Measurements from ENCODE around the gene TBCD. TPM values are rescaled to one million over a fixed set of nuclear protein-coding genes. Genes with fewer than 3 reads are reported as not detected.

The TBCD gene
- total RNA-seq, 1 experiment from 2014 or later, result 181 TPM

DNA sequence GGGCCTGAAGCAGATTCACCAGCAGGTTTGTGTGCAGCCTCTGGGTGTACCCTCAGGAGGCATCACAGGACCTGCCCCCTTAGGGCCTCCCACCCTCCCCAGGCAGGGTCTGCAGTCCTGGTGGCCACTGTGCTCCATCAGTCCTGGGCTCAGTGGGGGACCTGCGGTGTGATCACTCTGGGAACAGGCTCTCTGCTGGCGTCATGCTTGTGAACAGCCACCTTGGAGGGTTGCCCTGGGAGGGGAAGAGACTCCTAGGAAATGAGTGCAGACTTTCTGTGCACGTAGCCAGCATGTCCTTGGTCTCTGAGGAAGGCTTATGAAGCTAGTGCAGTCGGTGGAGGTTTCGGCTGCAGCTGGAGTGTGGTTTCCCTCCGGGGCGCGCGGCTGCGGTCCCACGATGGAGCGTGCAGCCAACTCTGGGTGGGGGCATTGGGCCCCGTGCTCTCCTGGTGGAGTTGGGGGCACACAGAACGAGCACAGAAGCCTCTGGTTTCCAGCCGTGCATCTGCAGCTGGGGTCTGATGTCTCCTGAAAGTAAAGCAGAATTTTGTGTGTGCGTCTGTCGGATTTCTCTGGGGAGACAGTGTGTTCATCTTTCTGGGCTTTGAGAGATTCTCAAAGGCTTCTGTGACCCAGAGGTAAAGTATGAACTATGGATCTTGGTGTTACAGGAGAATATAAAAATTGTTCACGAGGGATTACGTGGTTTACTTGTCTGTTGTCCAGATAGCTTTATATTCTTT lies 156.1 kb downstream of the TBCD start:
- Histone ChIP-seq H3K4me3 (no peak overlapping the region), H3K27me3 (no peaks in the 10 kb centered on the region)
- DNase-seq, result no peak

DNA sequence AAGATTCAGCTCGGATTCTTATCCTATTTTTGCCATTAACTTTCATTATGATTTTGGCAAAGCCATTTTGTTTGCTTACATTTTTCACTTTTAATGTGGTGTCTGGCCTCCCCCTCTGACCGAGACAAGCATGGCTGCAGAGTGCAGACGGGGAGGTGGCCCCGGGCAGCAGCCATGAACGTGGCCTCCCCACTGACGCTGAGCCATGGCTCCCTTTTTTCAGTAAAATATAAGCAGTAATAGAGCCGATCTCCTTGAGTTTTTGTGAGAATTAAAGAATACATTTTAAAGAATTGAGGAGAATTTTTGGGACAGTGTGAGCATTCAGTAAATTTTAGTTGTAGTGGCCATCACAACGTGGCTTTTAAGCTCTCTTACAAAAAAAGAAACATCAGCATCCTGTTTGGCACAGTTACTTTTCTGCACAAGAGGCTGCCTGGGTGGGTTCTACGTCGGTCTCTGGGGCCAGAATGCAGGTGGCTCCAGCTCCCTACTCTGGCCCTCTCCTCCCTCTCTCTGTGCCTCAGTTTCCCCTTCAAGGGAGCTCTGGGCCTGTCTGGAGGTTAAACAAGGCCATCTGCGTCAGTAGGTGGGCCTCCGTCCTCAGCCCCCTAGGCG lies 156.8 kb downstream of the TBCD start:
- no peaks in the 10 kb centered on the region for H3K9me3 ChIP-seq (replicated peaks)
- no peaks in the 10 kb centered on the region for H3K27me3 ChIP-seq
- no peak overlapping the region for H3K27ac ChIP-seq
- peaks cover 73% of the 10 kb centered on the region for H3K36me3 ChIP-seq
- no peaks in the 10 kb centered on the region for H3K4me1 ChIP-seq
- no peak for DNase-seq
- H3K4me3 ChIP-seq, result no peak overlapping the region

More for the DNA sequence above, 156.1 kb downstream of the TBCD start:
- H3K4me1 ChIP-seq, result peaks cover under 1% of the 10 kb centered on the region; the same call in 1 of the 2 replicates
- no peaks in the 10 kb centered on the region for H3K9me3 ChIP-seq (replicated peaks)
- peaks cover 72% of the 10 kb centered on the region for H3K36me3 ChIP-seq
- no peak overlapping the region for H3K27ac ChIP-seq

DNA sequence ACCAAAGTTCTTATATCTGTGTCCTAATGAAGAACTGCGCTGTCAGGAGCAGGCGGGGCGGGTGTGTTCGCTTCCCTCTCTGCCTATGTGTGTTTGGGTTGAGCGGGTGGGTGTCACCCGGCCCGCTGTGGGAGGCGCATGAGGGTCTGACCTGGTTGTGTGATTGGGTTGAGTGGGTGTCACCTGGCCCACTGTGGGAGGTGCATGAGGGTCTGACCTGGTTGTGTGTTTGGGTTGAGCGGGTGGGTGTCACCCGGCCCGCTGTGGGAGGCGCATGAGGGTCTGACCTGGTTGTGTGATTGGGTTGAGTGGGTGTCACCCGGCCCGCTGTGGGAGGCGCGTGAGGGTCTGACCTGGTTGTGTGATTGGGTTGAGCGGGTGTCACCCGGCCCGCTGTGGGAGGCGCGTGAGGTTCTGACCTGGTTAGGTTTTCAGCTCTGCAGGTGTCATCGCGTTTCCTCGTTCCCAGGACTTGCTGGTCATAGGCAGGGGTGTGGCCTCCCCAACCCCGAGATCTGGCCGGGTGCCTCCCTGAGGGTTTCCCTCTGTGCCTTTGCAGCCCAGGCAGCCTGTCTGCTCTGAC lies 157.5 kb downstream of the TBCD start:
- Histone ChIP-seq H3K4me1 (no peaks in the 10 kb centered on the region), H3K27ac (no peak overlapping the region), H3K9me3 (replicated peaks) (no peaks in the 10 kb centered on the region), H3K4me3 (no peak overlapping the region), H3K36me3 (peaks cover 76% of the 10 kb centered on the region), H3K27me3 (no peaks in the 10 kb centered on the region)
- no peak for DNase-seq

DNA sequence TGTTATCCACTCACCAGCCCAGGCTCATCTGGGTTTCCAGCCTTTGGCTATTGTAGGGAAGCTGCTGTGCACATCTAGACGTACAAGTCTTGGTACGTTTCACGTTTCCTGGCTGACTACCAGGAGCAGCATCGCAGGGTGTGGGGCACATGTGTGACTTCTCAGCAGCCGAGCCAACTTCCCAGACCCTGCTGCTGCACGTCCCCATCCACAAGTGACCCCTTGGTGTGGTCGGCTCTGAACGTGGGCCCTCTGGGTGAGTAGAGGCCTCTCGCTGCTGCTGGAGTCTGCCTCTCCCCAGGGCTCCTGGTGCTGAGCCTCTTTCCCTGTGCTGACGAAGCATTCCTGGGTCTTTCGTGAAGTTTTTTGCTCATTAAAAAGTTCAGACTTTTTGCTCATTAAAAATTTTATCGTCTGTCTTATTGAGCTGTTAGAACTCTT lies 158.2 kb downstream of the TBCD start:
- Histone ChIP-seq H3K27ac (no peak overlapping the region), H3K9me3 (replicated peaks) (no peaks in the 10 kb centered on the region), H3K36me3 (peaks cover 76% of the 10 kb centered on the region), H3K27me3 (no peaks in the 10 kb centered on the region), H3K4me3 (no peak overlapping the region), H3K4me1 (no peaks in the 10 kb centered on the region)
- DNase-seq, result no peak

DNA sequence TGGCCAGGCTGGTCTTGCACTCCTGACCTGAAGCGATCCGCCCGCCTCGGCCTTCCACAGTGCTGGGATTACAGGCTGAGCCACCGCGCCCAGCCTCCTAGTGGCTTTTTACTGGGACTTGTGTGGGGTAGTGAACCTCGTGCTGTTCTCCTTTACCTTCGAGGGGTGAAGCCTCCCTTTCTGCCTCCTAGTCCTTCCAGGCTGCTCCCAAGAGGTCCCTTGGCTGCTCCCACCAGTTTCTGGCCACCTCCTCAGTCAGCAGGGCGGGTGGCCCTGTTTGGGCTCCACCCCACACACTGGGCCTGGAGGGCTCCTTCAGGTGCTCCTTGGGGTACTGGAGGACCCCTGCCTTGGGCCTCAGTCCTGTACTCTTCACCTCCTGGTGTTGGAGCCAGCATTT lies 158.9 kb downstream of the TBCD start:
- no peak for DNase-seq
- Histone ChIP-seq H3K27me3 (no peaks in the 10 kb centered on the region), H3K27ac (no peak overlapping the region), H3K9me3 (replicated peaks) (no peaks in the 10 kb centered on the region), H3K4me3 (no peak overlapping the region), H3K36me3 (peaks cover 81% of the 10 kb centered on the region), H3K4me1 (no peaks in the 10 kb centered on the region)

DNA sequence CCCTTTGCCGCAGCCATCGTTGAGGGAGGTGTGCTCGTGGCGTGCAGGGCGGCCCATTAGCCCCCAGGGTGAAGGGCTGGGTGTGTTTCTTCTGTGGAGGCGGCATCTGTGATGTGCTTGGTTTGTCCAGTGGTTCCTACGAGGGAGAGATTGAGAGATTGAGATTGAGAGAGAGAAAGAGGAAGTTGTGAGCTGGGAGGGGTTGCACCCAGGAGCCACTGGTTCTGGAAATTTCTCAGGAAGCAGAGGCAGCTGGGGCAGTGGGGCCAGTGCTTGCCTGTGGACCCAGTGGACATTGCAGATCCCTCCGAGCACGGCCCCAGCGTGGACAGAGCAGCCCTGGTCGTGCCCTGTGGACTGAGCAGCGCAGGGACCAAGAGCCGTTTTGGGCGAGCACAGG lies 160.0 kb downstream of the TBCD start:
- no peaks in the 10 kb centered on the region for H3K9me3 ChIP-seq (replicated peaks)
- H3K27ac ChIP-seq, result no peak overlapping the region
- H3K4me1 ChIP-seq, result no peaks in the 10 kb centered on the region
- no peak for DNase-seq
- no peak overlapping the region for H3K4me3 ChIP-seq
- H3K36me3 ChIP-seq, result peaks cover 72% of the 10 kb centered on the region
- H3K27me3 ChIP-seq, result no peaks in the 10 kb centered on the region

DNA sequence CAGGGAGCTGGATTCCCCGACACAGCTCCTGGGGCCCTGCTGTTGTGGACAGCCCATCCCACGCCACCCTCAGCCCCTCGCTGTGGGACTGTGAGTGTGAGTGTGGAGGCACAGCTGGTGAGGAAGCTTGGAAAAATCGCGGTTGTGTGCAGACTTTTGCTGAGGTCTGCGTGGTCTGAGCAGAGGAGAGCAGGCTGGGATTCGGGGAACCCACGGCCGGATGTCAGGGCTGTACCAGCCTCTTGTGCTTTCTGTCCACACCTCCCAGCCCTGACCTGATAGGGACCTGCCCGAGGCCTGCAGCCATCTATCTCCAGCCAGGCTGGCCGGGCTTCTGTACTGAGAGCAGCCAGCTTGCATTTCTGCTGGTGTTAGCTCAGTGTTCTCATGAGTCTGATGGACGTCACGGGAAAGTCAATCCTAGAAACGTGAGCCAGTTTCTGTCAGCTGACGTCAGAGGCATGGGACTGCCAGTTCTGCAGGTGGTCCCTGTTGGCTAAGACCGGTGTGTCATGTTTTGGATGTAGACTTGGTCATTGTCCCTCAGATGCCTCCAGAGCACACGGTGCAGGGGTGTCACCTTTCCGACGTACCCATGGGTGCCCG lies 160.7 kb downstream of the TBCD start:
- Histone ChIP-seq H3K9me3 (replicated peaks) (no peaks in the 10 kb centered on the region), H3K27me3 (no peaks in the 10 kb centered on the region), H3K27ac (no peak overlapping the region), H3K4me1 (no peaks in the 10 kb centered on the region), H3K4me3 (no peak overlapping the region), H3K36me3 (peaks cover 70% of the 10 kb centered on the region)
- no peak for DNase-seq

DNA sequence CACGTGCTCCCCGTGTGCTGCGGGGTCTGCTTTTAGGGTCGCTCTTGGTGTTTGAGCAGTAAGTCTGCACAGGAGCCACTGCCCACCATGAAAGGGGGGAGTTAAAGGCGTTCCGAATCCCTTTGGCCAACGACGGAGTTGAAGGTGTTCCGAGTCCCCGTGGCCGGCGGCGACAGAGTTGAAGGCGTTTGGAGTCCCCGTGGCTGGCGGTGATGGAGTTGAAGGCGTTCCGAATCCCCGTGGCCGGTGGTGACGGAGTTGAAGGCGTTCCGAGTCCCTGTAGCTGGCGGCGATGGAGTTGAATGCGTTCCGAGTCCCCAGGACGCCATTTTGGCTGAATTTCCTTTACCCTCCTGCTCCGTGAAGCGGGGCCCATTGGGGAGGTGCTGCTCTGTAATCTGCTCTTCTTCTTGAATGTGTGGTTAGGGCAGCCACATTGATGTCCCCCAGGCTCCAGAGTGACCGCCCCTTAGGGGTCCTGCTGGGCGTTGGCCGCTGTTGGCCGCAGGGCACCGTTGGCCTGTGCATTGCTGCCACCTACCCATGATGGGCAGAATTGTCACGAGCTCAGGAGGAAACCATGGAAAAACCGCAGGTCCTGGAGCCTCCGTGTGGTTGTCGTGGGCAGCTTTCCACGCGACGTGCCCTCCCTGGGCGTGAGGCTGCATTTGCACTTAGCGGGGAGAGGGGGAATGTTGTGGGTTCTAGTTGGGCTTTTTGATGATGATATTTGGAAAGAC lies 161.6 kb downstream of the TBCD start:
- Histone ChIP-seq H3K27ac (no peak overlapping the region; the same call in 1 of the 2 replicates), H3K4me3 (no peak overlapping the region), H3K4me1 (no peaks in the 10 kb centered on the region), H3K9me3 (replicated peaks) (no peaks in the 10 kb centered on the region), H3K27me3 (no peaks in the 10 kb centered on the region), H3K36me3 (peaks cover 66% of the 10 kb centered on the region)
- DNase-seq, result peak; percentile 53 to 68

DNA sequence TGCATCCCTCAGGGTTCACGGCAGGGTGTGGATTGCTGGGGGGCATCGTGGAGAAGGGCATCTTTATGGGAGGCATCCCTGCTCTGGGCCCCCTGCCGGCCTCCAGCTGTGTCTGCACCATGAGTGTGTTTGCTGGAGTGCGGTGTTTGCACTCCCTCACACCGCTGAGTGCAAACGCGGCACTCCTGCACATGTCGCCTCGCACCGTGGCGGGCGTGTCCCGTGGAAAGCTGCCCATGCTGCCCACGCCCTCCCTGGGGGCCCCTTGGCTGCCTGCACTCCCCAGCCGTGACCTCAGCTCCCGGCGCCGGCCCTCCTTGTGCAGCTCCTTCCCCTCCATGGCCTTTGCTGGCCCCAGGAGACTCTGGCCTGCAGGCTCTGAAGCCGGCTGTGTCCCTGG lies 162.5 kb downstream of the TBCD start:
- H3K4me1 ChIP-seq, result no peaks in the 10 kb centered on the region
- no peak overlapping the region for H3K4me3 ChIP-seq
- peaks cover 61% of the 10 kb centered on the region for H3K36me3 ChIP-seq
- H3K9me3 ChIP-seq (replicated peaks), result no peaks in the 10 kb centered on the region
- DNase-seq, result no peak
- H3K27me3 ChIP-seq, result no peaks in the 10 kb centered on the region
- H3K27ac ChIP-seq, result no peak overlapping the region

DNA sequence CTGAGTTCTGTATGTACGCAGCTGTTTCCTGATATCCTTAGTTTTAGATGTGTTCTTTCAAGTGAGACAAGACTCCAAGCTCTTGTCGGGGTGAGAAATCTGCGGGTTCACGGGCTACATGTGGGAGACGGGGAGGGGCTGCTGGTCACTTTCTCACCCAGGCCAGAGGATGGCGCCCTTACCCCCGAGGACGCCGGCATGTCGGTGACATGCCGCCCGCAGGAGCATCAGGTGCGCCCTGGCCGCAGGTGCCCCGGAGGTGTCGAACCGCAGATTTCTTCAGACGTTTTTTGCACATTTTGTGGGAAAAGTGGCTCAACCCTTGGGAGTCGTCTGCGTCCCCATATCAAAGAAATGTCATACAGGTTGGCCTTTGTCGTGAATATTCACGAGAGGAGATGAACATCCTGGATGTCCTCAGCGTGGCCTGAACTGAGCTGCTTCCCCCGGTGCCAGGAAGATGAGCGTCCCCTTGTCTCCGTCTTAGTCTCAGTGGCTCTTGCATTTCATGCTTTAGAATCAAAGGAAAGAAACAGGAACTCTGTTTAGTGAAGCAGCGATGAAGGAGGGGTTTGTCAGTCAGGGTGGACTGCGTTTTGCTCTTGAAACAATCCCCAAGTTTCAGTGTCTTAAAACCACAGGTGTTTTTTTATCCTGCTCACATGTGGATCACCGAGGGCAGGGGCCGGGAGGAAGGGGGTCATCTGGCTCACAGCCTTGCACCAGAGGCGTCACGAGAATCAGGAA lies 163.3 kb downstream of the TBCD start:
- Histone ChIP-seq H3K4me3 (no peak overlapping the region), H3K27ac (no peak overlapping the region), H3K9me3 (replicated peaks) (no peaks in the 10 kb centered on the region), H3K36me3 (peaks cover 59% of the 10 kb centered on the region), H3K4me1 (no peaks in the 10 kb centered on the region), H3K27me3 (no peaks in the 10 kb centered on the region)
- no peak for DNase-seq

DNA sequence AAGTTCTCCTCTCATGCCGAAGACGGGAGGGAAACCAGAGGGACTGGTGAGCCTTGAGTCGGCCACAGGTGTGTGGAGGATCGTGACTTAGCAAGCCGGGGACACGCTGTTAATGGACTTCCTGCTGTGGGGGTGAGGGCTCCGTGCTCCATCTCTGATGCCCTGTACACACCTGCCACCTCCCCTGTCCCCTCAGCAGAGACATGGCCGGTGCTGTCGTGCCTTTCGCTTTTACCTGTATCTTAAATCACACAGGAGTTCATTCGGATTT lies 163.8 kb downstream of the TBCD start:
- Histone ChIP-seq H3K36me3 (peaks cover 57% of the 10 kb centered on the region), H3K4me3 (no peak overlapping the region), H3K4me1 (no peaks in the 10 kb centered on the region), H3K27me3 (no peaks in the 10 kb centered on the region), H3K27ac (no peak overlapping the region), H3K9me3 (replicated peaks) (no peaks in the 10 kb centered on the region)
- DNase-seq, result no peak

DNA sequence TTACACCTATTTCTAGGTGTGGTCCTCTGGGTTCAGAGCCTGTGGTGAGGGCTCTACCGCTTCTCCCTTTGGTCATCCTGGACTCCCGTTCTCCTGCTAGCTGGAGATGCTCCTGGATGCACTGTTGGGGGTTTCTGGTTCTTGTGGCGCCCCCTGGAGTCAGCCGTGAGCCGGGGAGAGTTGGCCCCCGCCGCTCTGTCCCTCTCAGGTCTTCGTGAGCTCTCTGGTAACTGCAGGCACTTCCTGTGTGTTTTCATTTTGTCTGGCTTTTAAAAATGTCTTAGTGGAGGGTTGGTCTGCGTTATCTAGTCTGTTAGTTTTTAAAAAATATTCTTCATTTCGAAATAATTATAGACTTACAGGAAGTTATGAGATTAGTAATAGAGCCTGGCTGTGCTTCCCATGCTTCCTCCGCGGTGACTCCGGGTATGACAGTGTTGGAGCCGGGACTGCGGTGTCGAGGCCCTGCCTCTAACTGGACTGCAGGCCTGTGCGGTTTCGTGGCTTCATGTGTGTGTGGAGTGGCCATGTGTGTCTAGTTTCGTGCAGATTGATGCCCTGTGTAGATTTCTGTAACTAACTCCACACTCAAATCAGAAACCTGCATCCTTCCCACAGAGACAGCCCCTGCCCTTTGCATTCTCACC lies 166.0 kb downstream of the TBCD start:
- no peak overlapping the region for H3K27ac ChIP-seq
- no peak overlapping the region for H3K4me3 ChIP-seq
- H3K36me3 ChIP-seq, result peaks cover 54% of the 10 kb centered on the region
- DNase-seq, result peak; percentile 71 to 80
- H3K27me3 ChIP-seq, result no peaks in the 10 kb centered on the region
- H3K9me3 ChIP-seq (replicated peaks), result no peaks in the 10 kb centered on the region
- H3K4me1 ChIP-seq, result no peaks in the 10 kb centered on the region

DNA sequence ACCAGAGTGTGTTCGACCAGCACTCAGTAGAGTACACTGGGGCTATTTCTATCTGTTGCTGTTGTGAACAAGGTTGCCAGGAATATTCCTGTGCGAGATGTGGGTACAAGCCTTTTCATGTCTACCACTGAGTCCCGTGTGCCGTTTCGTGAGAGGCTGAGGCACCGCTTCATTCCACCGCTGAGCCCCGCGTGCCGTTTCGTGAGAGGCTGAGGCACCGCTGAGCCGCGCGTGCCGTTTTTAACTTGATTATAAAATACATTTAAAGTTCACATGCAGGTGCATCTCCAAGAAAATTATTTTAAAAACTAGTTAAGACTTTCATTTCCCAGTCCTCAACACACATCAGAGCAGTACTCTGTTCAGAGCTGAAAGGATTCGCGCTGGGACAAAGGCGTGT lies 166.6 kb downstream of the TBCD start:
- H3K9me3 ChIP-seq (replicated peaks), result no peaks in the 10 kb centered on the region
- H3K4me1 ChIP-seq, result peaks cover 3% of the 10 kb centered on the region
- H3K36me3 ChIP-seq, result peaks cover 47% of the 10 kb centered on the region
- DNase-seq, result no peak
- H3K27ac ChIP-seq, result no peak overlapping the region
- H3K27me3 ChIP-seq, result no peaks in the 10 kb centered on the region
- H3K4me3 ChIP-seq, result no peak overlapping the region

DNA sequence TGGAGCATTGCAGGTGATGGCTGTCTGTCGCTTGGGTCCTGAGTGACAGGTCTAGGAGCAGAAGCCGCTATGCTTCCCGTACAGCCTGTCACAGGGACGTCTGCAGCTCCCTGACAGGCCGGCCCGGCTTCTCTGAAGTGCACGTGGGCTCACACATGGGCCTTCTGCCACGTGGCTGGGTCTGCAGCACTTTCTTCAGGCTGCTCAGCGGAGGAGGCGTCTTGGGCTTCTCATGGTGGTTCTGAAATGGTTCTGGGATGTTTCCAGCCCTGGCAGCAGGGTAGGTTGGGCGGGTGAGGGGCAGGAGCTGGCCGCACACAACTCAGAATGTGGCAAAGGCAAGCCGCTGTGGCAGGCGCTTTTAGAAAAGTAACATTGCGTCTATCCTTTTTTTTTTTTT lies 168.3 kb downstream of the TBCD start:
- Histone ChIP-seq H3K36me3 (peaks cover 48% of the 10 kb centered on the region), H3K27ac (no peak overlapping the region), H3K9me3 (replicated peaks) (no peaks in the 10 kb centered on the region), H3K4me3 (no peak overlapping the region), H3K27me3 (no peaks in the 10 kb centered on the region), H3K4me1 (peaks cover 5% of the 10 kb centered on the region)
- no peak for DNase-seq

All from SJCRH30 (cell line).